HG03025 (cell line): ENCODE data around the gene CUX1.

Source experiments
- ATAC-seq: cut with Tn5 transposase; IDR thresholded peaks from one replicate; pipeline ENCODE4 v1.9.1; 2021; ENCODE audit warnings: mild to moderate bottlenecking, moderate library complexity; ENCODE audit not compliant: unreplicated experiment, low FRiP score

The CUX1 gene, protein sequence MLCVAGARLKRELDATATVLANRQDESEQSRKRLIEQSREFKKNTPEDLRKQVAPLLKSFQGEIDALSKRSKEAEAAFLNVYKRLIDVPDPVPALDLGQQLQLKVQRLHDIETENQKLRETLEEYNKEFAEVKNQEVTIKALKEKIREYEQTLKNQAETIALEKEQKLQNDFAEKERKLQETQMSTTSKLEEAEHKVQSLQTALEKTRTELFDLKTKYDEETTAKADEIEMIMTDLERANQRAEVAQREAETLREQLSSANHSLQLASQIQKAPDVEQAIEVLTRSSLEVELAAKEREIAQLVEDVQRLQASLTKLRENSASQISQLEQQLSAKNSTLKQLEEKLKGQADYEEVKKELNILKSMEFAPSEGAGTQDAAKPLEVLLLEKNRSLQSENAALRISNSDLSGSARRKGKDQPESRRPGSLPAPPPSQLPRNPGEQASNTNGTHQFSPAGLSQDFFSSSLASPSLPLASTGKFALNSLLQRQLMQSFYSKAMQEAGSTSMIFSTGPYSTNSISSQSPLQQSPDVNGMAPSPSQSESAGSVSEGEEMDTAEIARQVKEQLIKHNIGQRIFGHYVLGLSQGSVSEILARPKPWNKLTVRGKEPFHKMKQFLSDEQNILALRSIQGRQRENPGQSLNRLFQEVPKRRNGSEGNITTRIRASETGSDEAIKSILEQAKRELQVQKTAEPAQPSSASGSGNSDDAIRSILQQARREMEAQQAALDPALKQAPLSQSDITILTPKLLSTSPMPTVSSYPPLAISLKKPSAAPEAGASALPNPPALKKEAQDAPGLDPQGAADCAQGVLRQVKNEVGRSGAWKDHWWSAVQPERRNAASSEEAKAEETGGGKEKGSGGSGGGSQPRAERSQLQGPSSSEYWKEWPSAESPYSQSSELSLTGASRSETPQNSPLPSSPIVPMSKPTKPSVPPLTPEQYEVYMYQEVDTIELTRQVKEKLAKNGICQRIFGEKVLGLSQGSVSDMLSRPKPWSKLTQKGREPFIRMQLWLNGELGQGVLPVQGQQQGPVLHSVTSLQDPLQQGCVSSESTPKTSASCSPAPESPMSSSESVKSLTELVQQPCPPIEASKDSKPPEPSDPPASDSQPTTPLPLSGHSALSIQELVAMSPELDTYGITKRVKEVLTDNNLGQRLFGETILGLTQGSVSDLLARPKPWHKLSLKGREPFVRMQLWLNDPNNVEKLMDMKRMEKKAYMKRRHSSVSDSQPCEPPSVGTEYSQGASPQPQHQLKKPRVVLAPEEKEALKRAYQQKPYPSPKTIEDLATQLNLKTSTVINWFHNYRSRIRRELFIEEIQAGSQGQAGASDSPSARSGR (N-terminal part only)

DNA sequence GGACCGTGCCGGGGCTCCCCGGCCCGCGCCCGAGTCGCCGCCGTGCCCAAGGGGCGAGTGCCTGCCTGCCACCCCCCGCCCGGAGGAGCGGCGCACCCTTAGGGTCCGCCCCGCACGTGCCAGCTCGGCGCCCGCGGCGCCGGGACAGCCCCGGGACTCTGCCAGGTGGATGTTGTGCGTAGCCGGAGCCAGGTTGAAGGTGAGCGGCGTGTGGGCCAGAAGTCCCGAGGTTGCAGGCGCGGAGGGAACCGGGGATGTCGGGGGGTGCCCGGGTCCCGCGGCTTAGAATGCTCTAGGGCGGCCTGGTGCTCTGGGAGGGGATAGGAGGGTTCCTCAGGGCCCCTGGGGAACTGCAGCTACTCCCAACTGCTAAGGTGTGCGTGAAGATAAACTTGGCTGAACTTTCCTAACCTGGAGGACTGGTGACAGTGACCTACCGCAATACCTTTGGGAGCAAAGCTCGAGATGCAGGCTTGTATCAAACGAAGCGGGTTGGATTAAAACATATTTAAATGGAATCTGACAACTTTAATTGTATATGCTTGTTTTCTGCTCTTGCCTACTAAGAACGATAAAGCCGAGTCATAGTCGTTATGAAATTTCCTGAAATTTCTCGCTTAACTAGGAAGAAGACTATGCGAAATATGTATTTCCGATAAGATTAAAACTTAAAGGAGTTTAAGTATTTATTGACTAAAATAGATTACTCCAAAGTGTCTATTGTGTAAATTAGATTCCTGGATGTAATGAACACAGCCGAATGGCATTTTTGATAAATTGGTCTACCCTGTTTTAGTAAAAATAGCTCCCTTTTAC lies at the start of gene CUX1:
TSS of gene CUX1 (plus strand) at position 156 of the 816 bp plus-strand sequence. CDS start at position 170, 14 bp downstream.
- ATAC-seq = no peak

DNA sequence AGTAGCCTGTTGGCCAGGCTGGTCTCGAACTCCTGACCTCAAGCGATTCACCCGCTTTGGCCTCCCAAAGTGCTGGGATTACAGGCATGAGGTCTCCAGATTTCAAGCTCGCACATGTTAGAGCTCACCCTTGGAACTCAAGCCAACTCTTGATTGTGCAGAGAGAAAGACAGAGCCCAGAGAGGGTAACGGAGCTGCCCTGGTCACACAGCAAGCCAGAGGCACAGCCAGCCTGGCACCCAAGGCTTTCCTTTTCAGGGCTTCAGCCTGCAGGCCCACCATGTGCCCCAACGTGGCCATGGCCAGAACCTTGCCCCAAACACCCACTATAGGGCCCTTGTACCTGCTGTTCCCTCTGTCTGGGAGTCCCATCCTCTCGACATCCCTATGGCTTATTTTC lies 49.1 kb upstream of the CUX1 start:
- no peak for ATAC-seq

- no peak for ATAC-seq
Observed at GRCh38 chr7:101770466-101770865, 47.0 kb upstream of the CUX1 start.

- ATAC-seq = no peak
Observed at GRCh38 chr7:101772508-101773211, 44.8 kb upstream of the CUX1 start.

- ATAC-seq = no peak
Observed at GRCh38 chr7:101775181-101775580, 42.2 kb upstream of the CUX1 start.

DNA sequence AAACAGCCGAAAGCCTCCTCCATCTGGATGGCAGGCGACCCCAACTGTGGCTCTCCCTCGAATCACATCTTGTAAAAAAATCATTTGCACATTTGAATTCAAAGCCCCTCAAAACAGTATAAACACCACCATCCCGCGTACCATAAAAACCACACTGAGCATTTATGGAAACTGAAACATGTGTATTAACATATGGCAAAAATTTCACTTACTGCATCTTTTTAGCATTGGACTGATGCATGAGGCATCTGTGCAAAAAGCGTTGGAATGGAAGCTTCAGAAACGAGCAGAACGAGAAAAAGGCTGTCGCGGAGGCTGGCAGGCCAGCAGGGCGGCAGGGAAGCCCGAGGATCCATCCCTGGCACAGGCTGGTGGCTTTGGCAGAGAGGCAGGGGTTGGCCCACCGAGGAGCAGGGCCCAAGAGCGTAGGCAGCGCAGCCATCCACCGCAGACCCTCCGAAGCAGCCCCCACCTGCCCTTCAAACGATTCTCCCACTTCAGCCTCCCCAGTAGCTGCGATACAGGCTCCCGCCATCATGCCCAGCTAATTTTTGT lies 39.3 kb upstream of the CUX1 start:
- no peak for ATAC-seq

DNA sequence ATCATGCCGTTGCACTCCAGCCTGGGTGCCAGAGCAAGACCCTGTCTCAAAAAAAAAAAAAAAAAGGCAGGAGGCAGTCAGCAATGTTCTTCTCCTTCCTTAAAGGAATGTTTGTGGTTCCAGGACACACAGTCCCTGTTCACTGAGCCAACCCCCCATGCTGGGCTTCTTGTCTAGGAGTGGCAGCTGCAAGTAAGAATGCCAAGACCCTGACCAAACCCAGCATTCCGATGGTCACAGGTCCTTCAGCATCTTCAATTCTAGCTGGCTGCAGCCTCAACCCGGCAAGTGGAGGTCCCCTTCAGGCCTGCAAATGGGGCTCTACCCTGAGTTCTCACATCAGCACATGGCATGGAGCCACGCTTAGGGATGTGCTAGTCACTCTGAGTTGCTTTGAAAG lies 38.2 kb upstream of the CUX1 start:
- no peak for ATAC-seq

DNA sequence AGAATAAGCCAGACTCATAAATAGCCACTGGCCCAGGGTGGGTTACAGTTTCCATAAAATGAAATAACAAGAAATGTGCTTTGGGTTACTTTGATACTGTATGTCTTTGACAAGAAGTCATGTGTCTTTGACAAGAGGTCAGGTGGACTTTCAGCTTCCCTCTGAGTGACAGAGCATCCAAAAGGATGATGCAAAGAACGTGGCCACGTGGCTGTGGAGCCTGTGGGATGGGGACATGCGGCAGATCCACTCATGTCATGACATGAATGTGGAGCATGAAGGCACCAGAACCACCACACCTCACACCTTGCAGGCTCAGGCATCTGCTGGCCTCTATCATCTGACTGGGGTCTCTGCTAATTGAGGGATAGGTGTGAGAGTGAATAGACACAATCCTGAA lies 37.1 kb upstream of the CUX1 start:
- no peak for ATAC-seq

- no peak for ATAC-seq
Observed at GRCh38 chr7:101781439-101781838, 36.0 kb upstream of the CUX1 start.

DNA sequence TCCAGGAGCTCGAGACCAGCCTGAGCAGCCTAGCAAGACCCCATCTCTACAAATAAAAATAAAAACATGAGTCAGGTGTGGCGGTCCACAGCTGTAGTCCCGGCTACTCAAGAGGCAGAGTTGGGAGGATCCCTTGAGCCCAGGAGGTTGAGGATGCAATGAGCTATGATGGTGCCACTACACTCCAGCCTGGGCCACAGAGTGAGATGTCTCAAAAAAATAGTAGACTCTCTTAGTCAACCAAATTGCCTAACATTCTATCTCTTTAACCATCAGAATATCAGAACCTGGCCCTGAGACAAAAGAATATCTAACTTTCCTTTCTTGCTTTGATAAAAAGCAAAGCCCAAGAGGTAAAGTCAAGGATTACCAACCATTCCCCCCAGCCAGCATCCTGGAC lies 35.0 kb upstream of the CUX1 start:
- ATAC-seq = no peak

DNA sequence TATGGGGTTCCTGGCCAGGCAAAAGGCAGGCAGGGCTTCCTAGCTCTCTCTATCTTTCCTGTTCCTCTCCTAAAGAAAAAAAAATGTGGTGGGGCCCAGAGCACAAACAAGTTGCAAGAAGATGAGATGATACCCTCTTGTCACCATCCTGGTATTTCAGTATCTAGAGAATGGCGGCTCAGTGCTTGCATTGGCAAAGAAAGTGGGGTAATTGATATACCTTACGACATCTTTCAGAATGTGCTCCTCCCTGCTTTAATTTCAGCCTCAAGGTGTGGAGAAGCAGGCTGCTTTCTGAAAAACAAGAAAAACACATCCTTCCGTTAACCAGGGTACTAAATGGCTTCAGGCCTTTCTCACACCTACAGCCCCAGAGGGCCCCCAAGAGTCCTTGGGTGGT lies 34.5 kb upstream of the CUX1 start:
- ATAC-seq = no peak

DNA sequence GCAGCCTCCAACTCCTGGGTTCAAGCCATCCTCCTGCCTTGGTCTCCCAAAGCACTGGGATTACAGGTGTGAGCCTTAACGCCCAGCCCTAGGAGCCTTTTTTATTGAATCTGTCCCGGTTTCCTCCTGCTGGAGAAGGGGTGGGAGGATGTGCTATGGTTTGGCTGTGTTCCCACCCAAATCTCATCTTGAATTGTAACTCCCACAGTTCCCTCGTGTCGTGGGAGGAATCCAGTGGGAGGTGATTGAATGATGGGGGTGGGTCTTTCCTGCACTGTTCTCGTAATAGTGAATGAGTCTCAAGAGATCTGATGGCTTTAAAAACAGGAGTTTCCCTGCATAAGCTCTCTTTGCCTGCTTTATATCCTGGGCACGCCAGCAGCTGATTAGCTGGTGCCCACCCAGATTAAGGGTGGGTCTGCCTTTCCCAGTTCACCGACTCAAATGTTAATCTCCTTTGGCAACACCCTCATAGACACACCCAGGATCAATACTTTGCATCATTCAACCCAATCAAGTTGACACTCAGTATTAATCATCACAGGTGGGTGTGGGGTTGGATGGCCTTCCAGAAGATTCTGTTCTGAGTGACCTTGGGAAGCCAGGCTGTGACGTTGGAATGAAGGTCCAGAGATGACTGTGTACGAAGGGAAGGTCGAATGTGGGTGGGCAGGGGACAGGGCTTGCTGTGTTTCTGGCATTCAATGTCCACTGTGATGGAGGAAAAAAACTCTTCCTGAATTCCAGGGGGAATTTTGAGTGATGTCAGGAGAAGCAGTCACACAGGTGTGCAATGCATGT lies 33.8 kb upstream of the CUX1 start:
- no peak for ATAC-seq

DNA sequence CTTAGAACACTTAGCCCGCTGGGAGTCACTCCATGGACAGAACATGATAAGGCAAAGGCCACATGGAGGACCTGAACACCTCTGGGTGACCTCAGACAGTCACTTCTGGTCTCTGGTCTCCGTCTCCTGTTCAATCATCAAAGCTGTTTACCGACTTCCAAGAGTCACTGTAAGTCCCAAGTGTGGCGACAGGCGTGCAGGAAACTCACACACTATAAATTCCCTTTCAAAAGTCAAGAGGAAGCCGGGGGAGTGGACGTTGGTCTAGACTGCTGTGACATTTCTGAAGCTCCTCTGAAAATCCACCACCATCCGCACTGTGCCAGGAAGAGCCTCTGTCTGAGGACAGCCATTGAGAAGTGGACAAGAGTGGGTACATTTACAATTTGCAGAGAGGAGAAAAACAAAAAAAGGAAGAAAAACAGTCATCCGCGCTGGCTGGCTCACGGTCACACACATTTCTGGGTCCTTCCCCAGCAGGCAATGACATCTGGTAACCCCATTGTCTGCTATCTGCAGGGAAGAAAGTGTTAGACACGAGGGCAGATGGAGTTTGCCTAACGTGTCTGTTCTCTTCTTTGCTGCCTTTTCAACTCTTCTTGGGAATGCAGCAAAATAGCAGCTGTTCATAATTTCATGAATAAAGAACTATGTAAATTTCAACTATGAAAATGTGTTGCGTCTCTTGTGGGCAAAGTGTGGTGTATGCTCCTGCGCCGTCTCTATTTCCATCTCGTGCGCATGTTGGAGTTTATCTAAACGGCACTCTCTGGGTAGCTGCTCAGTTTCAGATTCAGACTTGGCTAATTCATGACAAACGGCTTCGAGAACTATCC lies 32.9 kb upstream of the CUX1 start:
- no peak for ATAC-seq

GRCh38 chr7:101787864-101788263 lies 29.6 kb upstream of the CUX1 start:
- no peak for ATAC-seq

DNA sequence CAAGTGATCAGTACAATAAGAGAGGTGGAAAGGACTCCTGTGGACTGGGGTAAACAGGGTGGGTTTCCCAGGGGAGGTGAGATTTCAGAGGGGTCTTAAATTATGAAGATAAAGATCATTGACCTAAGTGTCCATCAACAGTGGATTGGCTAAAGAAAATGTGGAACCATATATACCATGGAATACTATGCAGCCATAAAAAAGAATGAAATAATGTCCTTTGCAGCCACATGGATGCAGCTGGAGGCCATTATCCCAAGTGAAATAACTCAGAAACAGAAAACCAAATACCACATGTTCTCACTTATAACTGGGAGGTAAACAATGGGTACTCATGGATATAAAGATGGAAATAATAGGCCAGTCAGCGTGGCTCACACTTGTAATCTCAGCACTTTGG lies 28.9 kb upstream of the CUX1 start:
- no peak for ATAC-seq

DNA sequence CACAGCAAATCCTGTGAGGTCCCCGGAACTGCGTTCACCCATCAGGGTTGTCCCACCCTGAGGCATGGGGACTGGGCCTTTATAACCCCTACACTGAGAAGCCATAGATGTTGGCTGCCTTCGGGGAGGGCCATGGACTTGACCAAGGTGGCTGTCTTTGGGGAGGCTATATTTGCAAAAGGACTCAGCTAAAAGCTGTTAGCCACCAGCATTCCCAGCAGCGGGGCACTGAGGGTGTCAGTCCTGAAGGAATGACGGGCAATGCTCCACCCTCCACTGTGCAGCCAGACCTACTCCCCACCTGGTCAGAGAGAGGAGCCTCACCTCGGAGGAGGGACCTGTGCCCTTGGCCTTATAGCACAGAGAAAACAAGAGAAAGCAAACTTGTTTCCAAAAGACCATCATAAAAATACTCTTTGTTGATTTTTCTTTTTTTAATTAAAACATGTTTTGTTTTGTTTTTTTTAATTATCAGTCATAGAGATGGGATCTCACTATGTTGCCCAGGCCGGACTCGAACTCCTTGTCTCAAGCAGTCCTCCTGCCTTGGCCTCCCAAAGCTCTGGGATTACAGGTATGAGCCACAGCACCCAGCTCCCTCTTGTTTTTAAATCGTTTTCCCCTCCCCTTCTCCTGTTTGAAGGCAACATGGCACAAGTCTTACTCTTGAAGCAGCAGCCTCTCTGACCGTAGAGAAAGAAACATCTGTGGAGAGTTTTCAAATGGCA lies 26.7 kb upstream of the CUX1 start:
- ATAC-seq = no peak
